HepG2 (cell line): ENCODE measurements around the gene MTG1. TPM values are rescaled to one million over a fixed set of nuclear protein-coding genes. Genes with fewer than 3 reads are reported as not detected.

Source experiments
- AHR ChIP-seq: IDR thresholded peaks from 2 replicates; pipeline ENCODE4 v1.6.1; 2018; ENCODE audit warnings: missing genetic modification reagents, missing compliant biosample characterization
- ARNT2 ChIP-seq: sonication (generic); formaldehyde crosslinking; IDR thresholded peaks from 2 replicates; pipeline ENCODE4 v1.8.0; 2022; ENCODE audit warnings: mild to moderate bottlenecking, low read depth, missing genetic modification reagents, moderate library complexity
- CBX5 ChIP-seq: sonication (generic); formaldehyde crosslinking; IDR thresholded peaks from 2 replicates; pipeline ENCODE4 v1.4.0; 2020; ENCODE audit warnings: missing genetic modification reagents, borderline replicate concordance
- EED ChIP-seq: sonication (generic); formaldehyde crosslinking; IDR thresholded peaks from 2 replicates; pipeline ENCODE4 v1.5.0; 2020; ENCODE audit warnings: mild to moderate bottlenecking, missing genetic modification reagents
- HNRNPLL ChIP-seq: fragments of 200-400 bp; formaldehyde crosslinking; IDR thresholded peaks from 2 replicates; pipeline ENCODE4 v1.6.1; 2017; ENCODE audit warnings: mild to moderate bottlenecking, low read depth, low read length; ENCODE audit not compliant: poor library complexity, severe bottlenecking
- HNRNPUL1 ChIP-seq: fragments of 200-400 bp; formaldehyde crosslinking; IDR thresholded peaks from 2 replicates; pipeline ENCODE4 v1.6.1; 2017; ENCODE audit warnings: low read depth, mild to moderate bottlenecking, low read length, moderate library complexity
- KLF13 ChIP-seq: sonication (generic); formaldehyde crosslinking; IDR thresholded peaks from 2 replicates; pipeline ENCODE4 v1.4.0; 2020; ENCODE audit warnings: mild to moderate bottlenecking, missing genetic modification reagents
- MXI1 ChIP-seq: IDR thresholded peaks from 3 replicates; pipeline ENCODE4 v1.6.1; 2012; ENCODE audit warnings: low read depth, low read length, inconsistent platforms, borderline replicate concordance
- NCOA5 ChIP-seq: sonication (generic); formaldehyde crosslinking; IDR thresholded peaks from 2 replicates; pipeline ENCODE4 v1.4.0; 2020; ENCODE audit warnings: missing genetic modification reagents
- POLR2AphosphoS5 ChIP-seq: IDR thresholded peaks from 2 replicates; pipeline ENCODE4 v1.6.1; 2012; ENCODE audit warnings: low read depth, low read length
- PPARG ChIP-seq: conservative IDR thresholded peaks from 2 replicates; pipeline ENCODE4 v1.6.1; 2016; ENCODE audit warnings: missing biosample characterization, missing genetic modification reagents
- RBM39 ChIP-seq: fragments of 200-400 bp; formaldehyde crosslinking; IDR thresholded peaks from one replicate; pipeline ENCODE4 v1.6.1; 2018; ENCODE audit warnings: antibody characterized with exemption, mild to moderate bottlenecking, low read depth, low read length; ENCODE audit not compliant: poor library complexity, severe bottlenecking
- SAP130 ChIP-seq: IDR thresholded peaks from 2 replicates; pipeline ENCODE4 v1.6.1; 2016; ENCODE audit warnings: low read depth
- SP2 ChIP-seq: sonication (generic); formaldehyde crosslinking; IDR thresholded peaks from 2 replicates; pipeline ENCODE4 v1.5.1; 2020; ENCODE audit warnings: mild to moderate bottlenecking, missing genetic modification reagents
- TAF15 ChIP-seq: fragments of 200-400 bp; formaldehyde crosslinking; IDR thresholded peaks from one replicate; pipeline ENCODE4 v1.6.1; 2018; ENCODE audit warnings: mild to moderate bottlenecking, low read depth, low read length; ENCODE audit not compliant: poor library complexity, severe bottlenecking
- TARDBP ChIP-seq: sonication (generic); formaldehyde crosslinking; IDR thresholded peaks from 2 replicates; pipeline ENCODE4 v1.8.0; 2022; ENCODE audit warnings: mild to moderate bottlenecking, missing genetic modification reagents
- U2AF2 ChIP-seq: fragments of 200-400 bp; formaldehyde crosslinking; IDR thresholded peaks from 2 replicates; pipeline ENCODE4 v1.6.1; 2017; ENCODE audit warnings: low read depth, mild to moderate bottlenecking, low read length
- ZNF12 ChIP-seq: sonication (generic); formaldehyde crosslinking; IDR thresholded peaks from 2 replicates; pipeline ENCODE4 v1.5.0; 2020; ENCODE audit warnings: missing genetic modification reagents
- ZNF230 ChIP-seq: sonication (generic); formaldehyde crosslinking; IDR thresholded peaks from 2 replicates; pipeline ENCODE4 v1.4.0; 2020; ENCODE audit warnings: mild to moderate bottlenecking, missing genetic modification reagents
- ZNF335 ChIP-seq: sonication (generic); formaldehyde crosslinking; IDR thresholded peaks from 2 replicates; pipeline ENCODE4 v1.4.0; 2020; ENCODE audit warnings: missing genetic modification reagents
- ZNF549 ChIP-seq: sonication (generic); formaldehyde crosslinking; IDR thresholded peaks from 2 replicates; pipeline ENCODE4 v1.5.0; 2020; ENCODE audit warnings: missing genetic modification reagents
- ZNF569 ChIP-seq: sonication (generic); formaldehyde crosslinking; IDR thresholded peaks from 2 replicates; pipeline ENCODE4 v1.5.0; 2020; ENCODE audit warnings: mild to moderate bottlenecking, missing genetic modification reagents, moderate library complexity, borderline replicate concordance
- ZNF619 ChIP-seq: sonication (generic); formaldehyde crosslinking; IDR thresholded peaks from 2 replicates; pipeline ENCODE4 v1.4.0; 2020; ENCODE audit warnings: mild to moderate bottlenecking, missing genetic modification reagents
- ZNF761 ChIP-seq: sonication (generic); formaldehyde crosslinking; conservative IDR thresholded peaks from 2 replicates; pipeline ENCODE4 v1.4.0; 2020; ENCODE audit warnings: mild to moderate bottlenecking, missing genetic modification reagents
- ZNF777 ChIP-seq: sonication (generic); formaldehyde crosslinking; IDR thresholded peaks from 2 replicates; pipeline ENCODE4 v1.4.0; 2020; ENCODE audit warnings: missing genetic modification reagents
- polyA plus RNA-seq, 8 experiments: library from polyadenylated mRNA; depleted of rRNA in 3 of 8; stranded (reverse) in 7 of 8; unstranded in 1 of 8; fragments of >200 nt; fragmentation: Illumina TruSeq in 4 of 8; extraction: Trizol in 4 of 8; gene quantifications; 2 replicates each; pipeline versions ENCODE4 v1.2.1 to v1.2.3, GENCODE V29; 2011 to 2016; ENCODE audit warnings: low read depth in 4 of 8, missing spikeins in 1 of 8, mixed read lengths in 1 of 8; ENCODE audit not compliant: insufficient read depth in 1 of 8
- total RNA-seq, 5 experiments: library from RNA; depleted of rRNA; stranded (reverse); fragments of >200 nt; fragmentation: Illumina TruSeq; extraction: Trizol; gene quantifications; 2 replicates each; pipeline ENCODE4 v1.2.3, GENCODE V29; 2016; ENCODE audit warnings: low read depth in 1 of 5
- TF ChIP-seq, protein P1 (sequence below): sonication (generic); formaldehyde crosslinking; IDR thresholded peaks from 2 replicates; pipeline ENCODE4 v1.8.0; 2022; ENCODE audit warnings: mild to moderate bottlenecking, missing genetic modification reagents, borderline replicate concordance
- TF ChIP-seq, protein P2 (sequence below): sonication (generic); formaldehyde crosslinking; IDR thresholded peaks from 2 replicates; pipeline ENCODE4 v1.8.0; 2022; ENCODE audit warnings: missing genetic modification reagents, mild to moderate bottlenecking, borderline replicate concordance
- TF ChIP-seq, protein P3 (sequence below): sonication (generic); formaldehyde crosslinking; IDR thresholded peaks from 2 replicates; pipeline ENCODE4 v1.5.1; 2020; ENCODE audit warnings: mild to moderate bottlenecking, missing genetic modification reagents, borderline replicate concordance

MTG1 gene
- total and polyA plus RNA-seq, 2 of the 13 experiments (the other 11 are each of a cell fraction or from before 2014, with no cell fraction given), result 42.0 to 103 TPM

DNA sequence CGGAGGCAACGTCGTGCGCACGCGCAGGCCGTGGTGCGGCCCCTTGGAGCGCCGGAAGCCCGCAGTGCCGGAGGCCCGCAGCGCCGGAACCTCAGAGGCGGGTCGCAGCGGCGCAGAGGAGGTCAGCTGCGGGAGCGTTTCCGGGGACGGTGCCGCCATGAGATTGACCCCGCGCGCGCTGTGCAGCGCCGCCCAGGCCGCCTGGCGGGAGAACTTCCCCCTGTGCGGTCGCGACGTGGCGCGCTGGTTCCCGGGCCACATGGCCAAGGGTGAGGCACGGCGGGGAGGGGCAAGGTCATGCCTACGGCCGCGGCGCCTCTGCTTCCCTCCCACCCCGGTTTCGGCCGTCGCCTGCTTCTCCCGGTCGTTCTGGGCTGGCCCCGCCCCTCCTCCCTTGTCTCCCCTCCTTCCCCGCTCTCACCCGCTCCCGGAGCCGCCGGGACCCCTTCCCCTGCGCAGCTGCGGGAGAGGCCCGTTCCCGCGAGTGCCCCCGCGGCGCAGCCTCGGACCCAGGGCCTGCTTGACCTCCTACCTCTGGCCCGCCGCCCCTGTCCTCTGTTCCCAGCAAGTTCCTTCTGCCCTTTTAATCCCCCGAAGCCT lies at the start of gene MTG1 (continued):
- TF ChIP-seq, protein P1, sequence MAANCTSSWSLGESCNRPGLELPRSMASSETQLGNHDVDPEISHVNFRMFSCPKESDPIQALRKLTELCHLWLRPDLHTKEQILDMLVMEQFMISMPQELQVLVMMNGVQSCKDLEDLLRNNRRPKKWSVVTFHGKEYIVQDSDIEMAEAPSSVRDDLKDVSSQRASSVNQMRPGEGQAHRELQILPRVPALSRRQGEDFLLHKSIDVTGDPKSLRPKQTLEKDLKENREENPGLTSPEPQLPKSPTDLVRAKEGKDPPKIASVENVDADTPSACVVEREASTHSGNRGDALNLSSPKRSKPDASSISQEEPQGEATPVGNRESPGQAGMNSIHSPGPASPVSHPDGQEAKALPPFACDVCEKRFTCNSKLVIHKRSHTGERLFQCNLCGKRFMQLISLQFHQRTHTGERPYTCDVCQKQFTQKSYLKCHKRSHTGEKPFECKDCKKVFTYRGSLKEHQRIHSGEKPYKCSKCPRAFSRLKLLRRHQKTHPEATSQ, result peak; percentile 26; the same call in 1 of the 2 replicates
- TF ChIP-seq POLR2AphosphoS5 (peak; percentile 84), ZNF569 (CRISPR knock-in tag) (no peak), ZNF549 (CRISPR knock-in tag) (no peak), HNRNPLL (peak; percentile 71), SP2 (CRISPR knock-in tag) (peak; percentile 81), PPARG (CRISPR knock-in tag) (no peak), MXI1 (peak; percentile 95; the same call in 2 of the 3 replicates), TAF15 (no peak), ZNF761 (CRISPR knock-in tag) (peak; percentile 97), EED (CRISPR knock-in tag) (0 out of 2 replicates have a peak, but pooled peaks have one; percentile 33), ZNF230 (CRISPR knock-in tag) (peak; percentile 86; the same call in 1 of the 2 replicates), SAP130 (CRISPR knock-in tag) (peak; percentile 93), U2AF2 (no peak), ZNF12 (no peak), KLF13 (CRISPR knock-in tag) (peak; percentile 82; the same call in 1 of the 2 replicates), NCOA5 (CRISPR knock-in tag) (no peak), AHR (0 out of 2 replicates have a peak, but pooled peaks have one; percentile 89), ZNF619 (CRISPR knock-in tag) (peak; percentile 87; the same call in 1 of the 2 replicates), CBX5 (0 out of 2 replicates have a peak, but pooled peaks have one; percentile 46), RBM39 (peak; percentile 62), TARDBP (CRISPR knock-in tag) (0 out of 2 replicates have a peak, but pooled peaks have one; percentile 66), HNRNPUL1 (0 out of 2 replicates have a peak, but pooled peaks have one; percentile 44), ARNT2 (CRISPR knock-in tag) (peak; percentile 79; the same call in 1 of the 2 replicates), ZNF335 (peak; percentile 85), ZNF777 (CRISPR knock-in tag) (peak; percentile 74)
- TF ChIP-seq, protein P2, sequence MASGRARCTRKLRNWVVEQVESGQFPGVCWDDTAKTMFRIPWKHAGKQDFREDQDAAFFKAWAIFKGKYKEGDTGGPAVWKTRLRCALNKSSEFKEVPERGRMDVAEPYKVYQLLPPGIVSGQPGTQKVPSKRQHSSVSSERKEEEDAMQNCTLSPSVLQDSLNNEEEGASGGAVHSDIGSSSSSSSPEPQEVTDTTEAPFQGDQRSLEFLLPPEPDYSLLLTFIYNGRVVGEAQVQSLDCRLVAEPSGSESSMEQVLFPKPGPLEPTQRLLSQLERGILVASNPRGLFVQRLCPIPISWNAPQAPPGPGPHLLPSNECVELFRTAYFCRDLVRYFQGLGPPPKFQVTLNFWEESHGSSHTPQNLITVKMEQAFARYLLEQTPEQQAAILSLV (CRISPR knock-in tag), result peak; percentile 93
- TF ChIP-seq, protein P3, sequence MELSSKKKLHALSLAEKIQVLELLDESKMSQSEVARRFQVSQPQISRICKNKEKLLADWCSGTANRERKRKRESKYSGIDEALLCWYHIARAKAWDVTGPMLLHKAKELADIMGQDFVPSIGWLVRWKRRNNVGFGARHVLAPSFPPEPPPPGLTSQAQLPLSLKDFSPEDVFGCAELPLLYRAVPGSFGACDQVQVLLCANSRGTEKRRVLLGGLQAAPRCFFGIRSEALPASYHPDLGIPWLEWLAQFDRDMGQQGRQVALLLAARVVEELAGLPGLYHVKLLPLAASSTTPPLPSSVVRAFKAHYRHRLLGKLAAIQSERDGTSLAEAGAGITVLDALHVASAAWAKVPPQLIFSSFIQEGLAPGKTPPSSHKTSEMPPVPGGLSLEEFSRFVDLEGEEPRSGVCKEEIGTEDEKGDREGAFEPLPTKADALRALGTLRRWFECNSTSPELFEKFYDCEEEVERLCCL, result no peak
